Activated naive CD8-positive, alpha-beta T cell treated with anti-CD3 and anti-CD28 coated beads, Interleukin-2, amount 10 ng/mL, durations not matched to agents 7 days and 5 days (primary cell): Measurements from ENCODE around the gene TMEM117. TPM values are rescaled to one million over a fixed set of nuclear protein-coding genes. Genes with fewer than 3 reads are reported as not detected.
"Not testable (repeated sequence)": the region's sequence is repeated elsewhere in the genome, so short reads cannot be mapped to it uniquely, and the experiment has no call there.

ENCODE experiments used
- ATAC-seq: fragments of 150-1000 bp; cut with Tn5 transposase; one replicate; pipeline ENCODE4 v1.10.0; 2021; ENCODE audit warnings: low read depth, moderate library complexity
- POLR2A ChIA-PET: fragments of 350-600 bp; sonication (Branson Sonifier 250); formaldehyde crosslinking; loops from one replicate; lab custom pipeline; 2021; ENCODE audit warnings: antibody characterized with exemption; lab: Charles Lee
- DNase-seq: peaks from one replicate; pipeline ENCODE4 v3.0.0; 2021
- H3K27ac Mint-ChIP-seq: one replicate; pipeline ENCODE4 v1.8.0; 2022; ENCODE audit warnings: mild to moderate bottlenecking, mixed read lengths
- H3K27me3 Mint-ChIP-seq: one replicate; pipeline ENCODE4 v1.8.0; 2022; ENCODE audit warnings: mild to moderate bottlenecking, moderate library complexity, mixed read lengths
- H3K36me3 Mint-ChIP-seq: one replicate; pipeline ENCODE4 v1.8.0; 2021; ENCODE audit warnings: mild to moderate bottlenecking, mixed read lengths
- H3K4me1 Mint-ChIP-seq: one replicate; pipeline ENCODE4 v1.8.0; 2021; ENCODE audit warnings: mixed read lengths
- H3K4me3 Mint-ChIP-seq: one replicate; pipeline ENCODE4 v1.8.0; 2022; ENCODE audit warnings: mild to moderate bottlenecking, moderate library complexity, mixed read lengths
- H3K9me3 Mint-ChIP-seq: one replicate; pipeline ENCODE4 v1.8.0; 2021; ENCODE audit warnings: mixed read lengths
- total RNA-seq, 2 experiments: library from RNA; stranded (reverse); gene quantifications; one replicate each; pipeline ENCODE4 v1.2.3, GENCODE V29; 2021

The TMEM117 gene
- total RNA-seq, 2 experiments from 2014 or later: 0.58 to 1.0 TPM

DNA sequence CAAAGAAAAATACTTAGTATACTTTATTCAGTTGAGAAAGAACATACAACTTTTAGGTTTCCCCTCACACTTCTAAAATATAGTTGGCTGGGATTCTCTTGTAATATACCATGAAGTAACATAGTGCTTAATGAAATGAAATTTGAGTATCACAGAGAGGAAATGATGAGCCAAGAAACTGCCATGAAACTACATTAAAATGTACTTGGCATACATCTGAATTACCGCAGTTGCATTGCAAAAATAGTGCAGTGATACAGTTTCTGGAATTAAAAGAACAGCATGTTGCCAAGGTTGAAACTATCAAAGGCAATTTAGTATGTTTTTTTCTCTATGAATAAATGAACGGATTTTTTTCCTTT lies 389.2 kb downstream of the TMEM117 start:
- Mint-ChIP-seq H3K9me3 (peaks cover 2% of the 10 kb centered on the region), H3K4me3 (no peak overlapping the region), H3K4me1 (no peaks in the 10 kb centered on the region), H3K36me3 (no peaks in the 10 kb centered on the region), H3K27ac (no peak overlapping the region), H3K27me3 (no peaks in the 10 kb centered on the region)
- ATAC-seq: no peak
- no peak for DNase-seq
- POLR2A ChIA-PET: no interaction called here

DNA sequence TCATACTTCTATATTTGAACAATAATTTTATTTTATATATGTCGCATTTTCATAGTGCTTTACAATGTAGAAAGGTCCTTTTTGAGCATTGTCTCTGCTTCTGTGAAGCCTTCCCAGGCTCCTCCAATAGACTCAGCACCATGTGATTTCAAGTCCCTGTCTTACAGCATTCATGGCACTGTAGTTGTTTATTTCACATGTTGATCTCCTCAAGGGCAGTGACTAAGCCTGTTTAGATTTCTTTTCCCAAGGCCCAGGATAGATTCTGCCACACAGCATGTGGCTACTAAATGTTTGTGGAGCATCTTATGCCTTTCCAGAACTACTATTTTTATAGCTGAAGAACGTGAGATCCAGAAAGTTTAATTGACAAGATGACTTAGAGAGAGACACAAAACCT lies 391.7 kb downstream of the TMEM117 start:
- Mint-ChIP-seq H3K27ac (no peak overlapping the region), H3K9me3 (peaks cover 2% of the 10 kb centered on the region), H3K36me3 (no peaks in the 10 kb centered on the region), H3K4me3 (no peak overlapping the region), H3K4me1 (no peaks in the 10 kb centered on the region), H3K27me3 (no peaks in the 10 kb centered on the region)
- POLR2A ChIA-PET: no interaction called here
- no peak for ATAC-seq
- no peak for DNase-seq

DNA sequence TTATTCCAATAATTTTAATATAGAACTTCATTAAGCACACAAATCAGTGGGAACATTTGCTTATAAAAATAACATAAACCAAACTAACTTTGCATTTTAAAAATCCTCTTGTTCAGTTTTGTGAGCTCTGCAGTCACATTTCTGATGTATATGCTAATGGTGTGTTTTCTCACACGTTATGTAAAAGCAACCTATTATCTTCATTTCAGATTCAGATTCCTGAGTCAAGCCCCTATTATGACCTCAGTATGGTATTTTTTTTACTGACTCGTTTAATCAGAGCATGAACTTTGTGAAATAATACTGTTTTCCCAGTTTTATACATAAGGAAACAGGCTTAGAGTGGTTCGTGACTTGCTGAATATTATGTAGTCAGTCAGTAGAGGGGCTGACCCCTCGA lies 394.0 kb downstream of the TMEM117 start:
- Mint-ChIP-seq H3K4me1 (no peaks in the 10 kb centered on the region), H3K36me3 (no peaks in the 10 kb centered on the region), H3K27ac (no peak overlapping the region), H3K4me3 (no peak overlapping the region), H3K9me3 (no peaks in the 10 kb centered on the region), H3K27me3 (no peaks in the 10 kb centered on the region)
- ATAC-seq (no peak), DNase-seq (no peak)
- POLR2A ChIA-PET: no interaction called here

DNA sequence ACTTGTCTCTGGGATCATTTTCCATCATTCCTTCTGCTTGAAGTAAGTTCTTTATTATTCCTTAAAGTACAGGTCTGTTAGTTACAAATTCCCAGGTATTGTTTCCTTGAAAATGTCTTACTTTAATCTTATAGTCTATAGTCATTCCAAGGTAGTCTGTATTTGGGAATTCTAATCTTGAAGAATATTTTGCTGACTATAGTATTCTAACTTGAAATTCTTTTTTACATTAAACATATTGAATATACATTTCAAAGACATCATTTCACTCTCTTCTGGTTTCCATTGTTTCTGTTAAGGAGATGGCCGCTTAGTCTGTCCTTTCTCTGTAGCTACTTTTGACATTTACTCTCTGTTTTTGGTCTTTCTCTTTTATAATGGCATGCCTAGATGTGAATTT lies 399.8 kb downstream of the TMEM117 start:
- Mint-ChIP-seq H3K27me3 (no peaks in the 10 kb centered on the region), H3K27ac (no peak overlapping the region), H3K9me3 (no peaks in the 10 kb centered on the region), H3K36me3 (no peaks in the 10 kb centered on the region), H3K4me1 (no peaks in the 10 kb centered on the region), H3K4me3 (no peak overlapping the region)
- POLR2A ChIA-PET: no interaction called here
- ATAC-seq (no peak), DNase-seq (no peak)

DNA sequence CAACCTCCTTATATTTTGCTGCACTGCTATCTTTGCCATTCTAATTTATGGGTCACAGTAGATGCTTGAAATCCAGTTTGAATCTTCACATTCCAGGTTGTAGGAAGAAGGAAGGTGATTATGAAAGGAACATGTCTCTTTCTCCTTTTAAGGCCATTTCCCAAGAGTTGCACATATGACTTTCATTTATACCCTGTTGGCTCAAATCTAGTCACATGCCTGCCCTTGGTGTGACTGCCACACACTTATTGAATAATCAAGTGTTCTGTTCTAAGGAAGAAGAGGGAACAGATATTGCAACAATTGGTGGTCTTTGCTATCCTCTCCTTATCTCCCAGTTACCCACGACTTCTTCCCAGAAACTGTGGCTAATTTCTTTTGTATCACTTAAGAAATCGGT lies 404.3 kb downstream of the TMEM117 start:
- H3K36me3 Mint-ChIP-seq: no peaks in the 10 kb centered on the region
- POLR2A ChIA-PET: no interaction called here
- no peaks in the 10 kb centered on the region for H3K4me1 Mint-ChIP-seq
- H3K27me3 Mint-ChIP-seq: no peaks in the 10 kb centered on the region
- no peak overlapping the region for H3K27ac Mint-ChIP-seq
- no peak overlapping the region for H3K4me3 Mint-ChIP-seq
- no peak for DNase-seq
- ATAC-seq: no peak
- peaks cover 3% of the 10 kb centered on the region for H3K9me3 Mint-ChIP-seq

DNA sequence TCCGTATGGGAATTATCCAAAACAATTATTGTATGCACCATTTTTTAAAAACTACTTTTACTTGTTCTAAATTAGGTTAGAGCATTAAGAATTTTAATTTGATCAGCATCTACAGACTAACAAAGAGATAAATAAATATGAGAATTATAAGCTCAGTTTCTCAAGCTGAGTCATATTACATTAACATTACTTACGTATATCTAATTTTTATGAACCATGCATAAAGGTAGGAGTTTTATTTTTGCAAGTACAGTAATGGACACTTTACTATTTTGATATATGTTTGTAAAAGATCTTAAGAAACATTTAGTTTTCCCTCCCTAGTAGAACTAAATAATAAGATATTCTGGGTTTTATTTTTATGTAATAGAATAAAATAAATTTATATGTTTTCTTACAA lies 410.1 kb downstream of the TMEM117 start:
- H3K4me1 Mint-ChIP-seq: no peaks in the 10 kb centered on the region
- ATAC-seq (no peak), DNase-seq (no peak)
- no peak overlapping the region for H3K27ac Mint-ChIP-seq
- no peaks in the 10 kb centered on the region for H3K27me3 Mint-ChIP-seq
- H3K4me3 Mint-ChIP-seq: no peak overlapping the region
- peaks cover 3% of the 10 kb centered on the region for H3K9me3 Mint-ChIP-seq
- POLR2A ChIA-PET: no interaction called here
- no peaks in the 10 kb centered on the region for H3K36me3 Mint-ChIP-seq

DNA sequence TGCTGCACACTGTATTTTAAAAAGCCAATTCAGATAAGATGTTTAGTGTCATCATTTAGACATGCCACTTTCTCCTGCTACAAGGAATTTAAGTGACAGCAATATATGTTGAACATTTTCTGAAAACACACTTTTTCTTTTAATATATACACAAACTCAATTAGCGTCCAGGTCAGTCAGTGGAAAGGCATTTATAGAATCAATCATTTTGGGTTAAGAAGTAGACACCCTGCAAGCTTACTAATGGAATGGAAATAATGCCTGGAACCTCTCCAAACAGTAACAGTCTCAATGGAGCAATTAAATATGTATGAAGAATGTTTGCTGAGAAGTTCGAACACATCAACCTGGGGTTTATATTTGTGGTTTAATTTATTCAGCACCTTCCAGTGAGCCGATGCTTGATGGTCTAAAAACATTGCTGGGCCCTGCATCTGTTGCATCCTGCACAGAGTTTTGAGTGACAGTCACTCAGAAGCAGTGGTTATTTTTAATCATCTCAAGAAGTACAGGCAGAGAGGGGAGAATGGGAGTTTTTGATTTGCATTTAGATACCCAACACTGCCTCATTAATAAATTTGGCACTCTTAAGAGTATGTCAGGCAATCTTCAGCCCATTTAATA lies 410.7 kb downstream of the TMEM117 start:
- POLR2A ChIA-PET: no interaction called here
- Mint-ChIP-seq H3K4me1 (no peaks in the 10 kb centered on the region), H3K4me3 (no peak overlapping the region), H3K36me3 (no peaks in the 10 kb centered on the region), H3K27me3 (no peaks in the 10 kb centered on the region), H3K27ac (no peak overlapping the region), H3K9me3 (peaks cover 3% of the 10 kb centered on the region)
- DNase-seq (no peak), ATAC-seq (no peak)

DNA sequence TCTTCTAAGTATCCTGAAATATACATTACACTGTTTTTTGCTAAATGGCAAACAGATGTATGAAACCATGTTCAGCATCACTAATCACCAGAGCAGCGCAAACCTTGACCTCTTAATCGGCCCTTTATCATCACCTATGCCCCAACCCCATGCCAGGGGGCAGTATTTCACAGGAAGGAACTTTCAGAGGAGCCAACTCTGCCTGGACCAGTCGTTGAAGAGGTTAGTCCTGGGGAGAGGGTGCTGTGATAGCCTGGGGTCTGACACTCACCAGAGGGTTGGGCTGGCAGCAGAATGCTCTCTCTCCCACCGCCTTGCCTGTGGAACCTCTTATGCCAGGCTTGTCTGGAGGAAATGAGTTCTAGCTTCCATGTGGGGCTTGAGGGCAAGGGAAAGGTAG lies 411.7 kb downstream of the TMEM117 start:
- H3K9me3 Mint-ChIP-seq: peaks cover 3% of the 10 kb centered on the region
- POLR2A ChIA-PET: no interaction called here
- ATAC-seq (no peak), DNase-seq (no peak)
- H3K4me1 Mint-ChIP-seq: no peaks in the 10 kb centered on the region
- no peak overlapping the region for H3K4me3 Mint-ChIP-seq
- no peak overlapping the region for H3K27ac Mint-ChIP-seq
- H3K36me3 Mint-ChIP-seq: no peaks in the 10 kb centered on the region
- H3K27me3 Mint-ChIP-seq: no peaks in the 10 kb centered on the region

DNA sequence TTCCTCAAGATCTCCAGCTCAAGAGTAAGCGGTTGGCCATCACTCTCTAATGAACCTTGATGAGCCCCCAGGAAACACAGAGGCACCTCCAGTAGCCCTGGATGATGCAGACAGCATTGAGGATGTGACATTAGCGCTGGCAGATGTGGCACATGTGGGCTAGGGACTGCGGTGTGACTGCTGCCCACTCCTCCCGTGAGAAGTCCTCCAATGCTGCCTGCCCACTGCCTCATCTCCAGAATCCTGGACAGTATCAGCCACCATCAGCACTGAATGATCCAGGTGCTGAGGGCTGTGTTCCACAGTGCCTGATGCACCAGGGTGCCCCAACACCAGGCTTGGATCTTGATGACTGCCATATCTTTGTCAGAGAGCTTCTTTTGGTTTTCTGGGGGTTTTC lies 412.6 kb downstream of the TMEM117 start:
- H3K27ac Mint-ChIP-seq: no peak overlapping the region

DNA sequence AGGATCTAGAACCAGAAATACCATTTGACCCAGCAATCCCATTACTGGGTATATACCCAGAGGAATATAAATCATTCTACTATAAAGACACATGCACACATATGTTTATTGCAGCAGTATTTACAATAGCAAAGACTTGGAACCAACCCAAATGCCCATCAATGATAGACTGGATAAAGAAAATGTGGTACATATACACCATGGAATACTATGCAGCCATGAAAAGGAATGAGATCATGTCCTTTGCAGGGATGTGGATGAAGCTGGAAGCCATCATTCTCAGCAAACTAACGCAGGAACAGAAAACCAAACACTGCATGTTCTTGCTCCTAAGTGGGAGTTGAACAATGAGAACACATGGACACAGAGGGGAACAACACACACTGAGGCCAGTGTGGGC lies 414.6 kb downstream of the TMEM117 start:
- H3K27ac Mint-ChIP-seq, H3K36me3 Mint-ChIP-seq, H3K9me3 Mint-ChIP-seq, DNase-seq, POLR2A ChIA-PET, ATAC-seq, H3K4me3 Mint-ChIP-seq, H3K27me3 Mint-ChIP-seq, H3K4me1 Mint-ChIP-seq: not testable (repeated sequence)

More for the DNA sequence above, 412.6 kb downstream of the TMEM117 start:
- DNase-seq (no peak), ATAC-seq (no peak)
- no peak overlapping the region for H3K4me3 Mint-ChIP-seq
- no peaks in the 10 kb centered on the region for H3K4me1 Mint-ChIP-seq
- H3K27me3 Mint-ChIP-seq: no peaks in the 10 kb centered on the region
- POLR2A ChIA-PET: no interaction called here
- peaks cover 3% of the 10 kb centered on the region for H3K9me3 Mint-ChIP-seq
- H3K36me3 Mint-ChIP-seq: no peaks in the 10 kb centered on the region

DNA sequence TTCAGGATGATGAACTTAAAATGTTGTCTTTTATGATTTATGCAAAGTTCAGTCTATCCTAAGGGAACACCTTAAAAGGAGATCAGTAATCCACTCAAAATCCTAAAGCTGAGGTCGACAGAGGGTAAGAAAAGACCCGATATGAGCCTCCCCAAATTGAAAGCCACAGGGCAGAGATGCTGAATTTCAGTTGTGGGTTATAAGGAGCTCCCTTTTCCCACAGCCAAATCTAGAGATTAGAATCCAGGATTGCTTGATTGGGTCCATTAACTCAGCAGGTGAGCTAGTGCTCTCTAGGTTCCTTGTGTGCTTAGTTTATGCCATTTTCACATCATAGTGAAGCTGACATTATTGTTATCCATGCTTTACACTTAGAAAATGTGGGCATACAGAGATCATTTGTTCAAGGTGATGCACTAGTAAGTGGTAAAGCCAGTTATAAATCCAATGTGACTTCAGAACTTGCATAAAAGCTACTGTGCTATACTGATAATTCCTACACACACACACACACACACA lies 417.5 kb downstream of the TMEM117 start:
- no peak overlapping the region for H3K4me3 Mint-ChIP-seq
- ATAC-seq (no peak), DNase-seq (no peak)
- H3K4me1 Mint-ChIP-seq: no peaks in the 10 kb centered on the region
- POLR2A ChIA-PET: no interaction called here
- H3K27me3 Mint-ChIP-seq: no peaks in the 10 kb centered on the region
- no peaks in the 10 kb centered on the region for H3K36me3 Mint-ChIP-seq
- no peak overlapping the region for H3K27ac Mint-ChIP-seq
- H3K9me3 Mint-ChIP-seq: no peaks in the 10 kb centered on the region

DNA sequence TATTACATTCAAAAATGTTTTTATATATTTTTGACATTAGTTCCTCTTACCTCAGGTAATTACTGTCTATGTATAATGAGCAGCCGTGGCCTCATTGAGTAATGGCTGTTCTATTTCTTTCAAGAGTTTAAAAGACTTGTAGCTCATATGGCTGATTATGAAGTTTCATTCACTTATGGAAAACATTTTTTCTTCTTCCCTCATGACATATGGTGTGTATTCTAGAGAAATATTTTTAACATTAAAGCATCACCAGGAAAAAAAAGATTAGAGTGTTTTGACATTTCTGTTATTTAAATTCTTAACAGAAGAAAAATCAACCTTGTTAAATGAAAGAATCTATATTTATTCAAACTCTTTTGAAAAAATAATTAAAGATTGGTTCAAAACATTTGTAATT lies 422.4 kb downstream of the TMEM117 start:
- Mint-ChIP-seq H3K4me3 (no peak overlapping the region), H3K27ac (no peak overlapping the region), H3K4me1 (peaks cover 2% of the 10 kb centered on the region), H3K27me3 (peaks cover 2% of the 10 kb centered on the region), H3K9me3 (no peaks in the 10 kb centered on the region), H3K36me3 (no peaks in the 10 kb centered on the region)
- POLR2A ChIA-PET: interaction anchor here (0.6 kb wide), 1 partner anchor 309 kb away, joined by 3 read pairs; no protein-coding TSS in a partner anchor
- ATAC-seq: no peak
- DNase-seq: no peak

DNA sequence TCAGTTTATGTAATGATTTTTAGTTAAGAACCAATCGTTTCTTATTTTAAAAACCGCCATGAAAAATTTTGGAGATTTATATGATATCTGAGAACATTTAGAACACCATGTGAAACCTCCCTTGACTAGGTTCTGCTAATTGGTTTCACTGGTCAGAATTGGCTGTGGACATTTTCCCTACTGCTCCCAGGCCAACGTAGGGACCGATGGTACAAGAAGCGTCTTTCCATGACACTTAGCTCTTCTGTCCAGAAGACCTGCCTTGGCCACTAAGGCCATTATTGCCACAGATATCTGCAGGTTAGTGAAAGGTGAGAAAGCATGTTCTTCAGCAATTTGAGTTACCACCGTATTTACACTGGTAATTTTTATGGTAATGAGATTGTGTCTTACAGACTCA lies 424.0 kb downstream of the TMEM117 start:
- Mint-ChIP-seq H3K27ac (no peak overlapping the region), H3K27me3 (peaks cover 2% of the 10 kb centered on the region), H3K4me3 (no peak overlapping the region), H3K36me3 (no peaks in the 10 kb centered on the region), H3K9me3 (no peaks in the 10 kb centered on the region), H3K4me1 (peaks cover 2% of the 10 kb centered on the region)
- DNase-seq: no peak
- POLR2A ChIA-PET: no interaction called here
- ATAC-seq: no peak

DNA sequence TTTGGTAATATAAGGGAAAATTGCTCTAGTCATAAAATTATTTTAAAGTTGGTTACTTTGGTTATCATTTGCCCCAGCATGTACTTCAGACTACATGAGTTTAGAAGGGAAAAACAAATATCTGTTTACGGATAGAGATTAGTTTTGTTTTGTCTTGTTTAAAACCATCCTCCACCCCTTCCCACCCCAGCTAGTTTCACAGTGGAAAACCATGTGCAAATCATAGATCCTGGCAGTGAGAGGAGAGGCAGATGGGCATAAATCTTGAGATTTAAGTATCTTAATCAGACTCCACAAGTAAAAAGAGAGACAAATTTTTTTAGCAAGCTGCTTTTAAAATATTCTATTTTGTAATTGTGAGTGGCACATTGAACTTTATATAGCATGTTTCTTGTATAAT lies 424.7 kb downstream of the TMEM117 start:
- Mint-ChIP-seq H3K27ac (no peak overlapping the region), H3K4me1 (peaks cover 2% of the 10 kb centered on the region), H3K27me3 (peaks cover 2% of the 10 kb centered on the region), H3K36me3 (no peaks in the 10 kb centered on the region), H3K4me3 (no peak overlapping the region), H3K9me3 (no peaks in the 10 kb centered on the region)
- ATAC-seq: no peak
- POLR2A ChIA-PET: no interaction called here
- no peak for DNase-seq
